SK-N-MC (cell line): ENCODE data around the gene RPF1.
"Not testable (repeated sequence)": the region's sequence is repeated elsewhere in the genome, so short reads cannot be mapped to it uniquely, and the experiment has no call there.

Experiments
- DNase-seq: peaks from one replicate; pipeline ENCODE4 v3.0.0-alpha.2; 2011; ENCODE audit warnings: low read depth, low spot score
- H3K27ac ChIP-seq: fragments of 200-600 bp; sonication (generic); 2 replicates; pipeline ENCODE4 v1.5.1; 2016; ENCODE audit warnings: mixed run types
- H3K36me3 ChIP-seq: fragments of 200-600 bp; sonication (generic); 2 replicates; pipeline ENCODE4 v1.6.1; 2017; ENCODE audit warnings: antibody characterized with exemption, low read length, mixed read lengths; ENCODE audit not compliant: insufficient read depth
- H3K4me3 ChIP-seq: fragments of 200-600 bp; sonication (generic); 2 replicates; pipeline ENCODE4 v1.5.1; 2016
- H3K9ac ChIP-seq: fragments of 200-600 bp; sonication (generic); 2 replicates; pipeline ENCODE4 v1.8.0; 2017; ENCODE audit warnings: mixed run types, mixed read lengths; ENCODE audit not compliant: insufficient read length
- H3K9me3 ChIP-seq: fragments of 200-600 bp; sonication (generic); 2 replicates; pipeline ENCODE4 v1.6.1; 2017; ENCODE audit warnings: low read depth, mild to moderate bottlenecking, antibody characterized with exemption, low read length, moderate library complexity, mixed read lengths
- EZH2 ChIP-seq: fragments of 200-600 bp; sonication (generic); IDR thresholded peaks from one replicate; pipeline ENCODE4 v1.6.1; 2017; ENCODE audit warnings: antibody characterized with exemption
- FOXP2 ChIP-seq: optimal IDR thresholded peaks from 2 replicates; pipeline ENCODE3; 2011; ENCODE audit warnings: mild to moderate bottlenecking, moderate library complexity; ENCODE audit not compliant: insufficient read depth; ENCODE audit errors: extremely low read length, control extremely low read depth
- POLR2AphosphoS5 ChIP-seq: IDR thresholded peaks from 2 replicates; pipeline ENCODE4 v1.6.1; 2012; ENCODE audit warnings: mild to moderate bottlenecking, low read depth, low read length, borderline replicate concordance

The RPF1 gene

DNA sequence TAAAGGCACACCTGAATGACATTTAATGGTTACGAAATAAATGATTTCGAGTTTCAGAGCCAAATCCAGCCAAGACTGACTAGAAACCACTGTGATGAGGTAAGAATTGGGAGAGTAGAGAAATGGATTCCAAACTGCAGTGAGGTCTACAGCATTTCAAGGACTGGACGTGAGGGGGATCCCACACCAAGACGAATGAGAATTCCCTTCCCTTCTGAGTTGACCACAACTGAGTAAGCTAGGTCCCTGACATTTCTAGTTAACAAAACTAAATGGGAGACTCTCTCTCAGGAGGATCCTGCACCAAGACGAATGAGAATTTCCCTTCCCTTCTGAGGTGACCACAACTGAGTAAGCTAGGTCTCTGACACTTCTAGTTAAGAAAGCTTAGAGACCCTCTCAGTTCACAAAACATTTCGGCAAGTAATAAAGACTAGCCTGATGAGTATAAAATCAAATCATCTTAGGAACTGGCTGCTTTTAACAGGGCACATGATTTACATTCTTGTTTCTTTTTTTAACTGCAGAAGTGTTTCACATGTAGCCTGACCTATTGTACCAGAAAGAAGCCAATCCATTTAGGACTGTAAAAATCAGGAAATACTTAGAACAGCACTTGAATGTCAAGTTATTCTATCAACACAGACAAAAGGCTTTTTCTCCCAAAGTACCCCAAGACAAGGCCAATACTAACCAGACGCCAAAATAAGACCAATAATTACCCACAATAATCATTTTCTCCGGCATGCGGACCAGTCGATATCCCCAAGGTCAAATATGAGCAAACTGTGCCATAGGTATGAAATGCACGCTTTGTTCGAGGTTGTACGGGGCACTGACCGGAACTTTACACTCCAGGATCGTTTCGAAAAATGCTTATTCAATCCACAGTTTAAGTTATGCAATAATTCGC lies 25.8 kb downstream of the RPF1 start:
- Histone ChIP-seq H3K9me3 (no peaks in the 10 kb centered on the region), H3K4me3 (peak overlapping the region; percentile 87), H3K27ac (0 out of 2 replicates have a peak overlapping the region, but pooled peaks have one; percentile 6), H3K9ac (peak overlapping the region; percentile 92), H3K36me3 (peaks cover 25% of the 10 kb centered on the region)
- no peak for DNase-seq
- TF ChIP-seq FOXP2, result no peak
- TF ChIP-seq POLR2AphosphoS5, result no peak

DNA sequence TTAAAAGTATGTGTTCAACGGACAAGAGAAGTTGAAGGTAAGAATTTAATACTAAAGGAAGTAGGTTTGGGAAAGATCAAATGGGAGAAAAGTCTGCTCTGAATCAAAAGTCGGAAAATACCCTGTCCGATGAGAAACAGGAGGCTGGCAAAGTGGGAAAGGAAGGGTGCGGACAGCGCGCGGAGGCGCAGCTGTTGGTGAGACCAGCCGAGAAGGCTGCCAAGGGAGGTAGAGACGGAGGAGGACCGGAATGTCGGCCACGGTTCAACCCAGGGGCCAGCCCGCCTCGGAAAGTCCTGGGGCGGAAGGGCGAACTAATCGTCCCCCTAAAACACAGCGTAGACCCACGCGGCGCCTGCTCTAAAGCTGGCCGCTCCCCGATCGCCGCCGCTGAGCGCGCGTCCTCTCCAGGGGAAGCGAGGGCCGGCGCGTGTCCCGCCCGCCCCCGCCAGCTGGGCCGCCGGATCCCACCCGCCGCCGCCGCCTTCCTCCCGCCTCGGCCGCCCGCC lies 26.5 kb downstream of the RPF1 start:
- peaks cover 18% of the 10 kb centered on the region for H3K36me3 ChIP-seq
- no peak overlapping the region for H3K27ac ChIP-seq
- H3K4me3 ChIP-seq, result peak overlapping the region; percentile 87
- H3K9me3 ChIP-seq, result no peaks in the 10 kb centered on the region
- peak overlapping the region; percentile 92 for H3K9ac ChIP-seq
- TF ChIP-seq EZH2 (no peak), FOXP2 (no peak), POLR2AphosphoS5 (no peak)
- no peak for DNase-seq

DNA sequence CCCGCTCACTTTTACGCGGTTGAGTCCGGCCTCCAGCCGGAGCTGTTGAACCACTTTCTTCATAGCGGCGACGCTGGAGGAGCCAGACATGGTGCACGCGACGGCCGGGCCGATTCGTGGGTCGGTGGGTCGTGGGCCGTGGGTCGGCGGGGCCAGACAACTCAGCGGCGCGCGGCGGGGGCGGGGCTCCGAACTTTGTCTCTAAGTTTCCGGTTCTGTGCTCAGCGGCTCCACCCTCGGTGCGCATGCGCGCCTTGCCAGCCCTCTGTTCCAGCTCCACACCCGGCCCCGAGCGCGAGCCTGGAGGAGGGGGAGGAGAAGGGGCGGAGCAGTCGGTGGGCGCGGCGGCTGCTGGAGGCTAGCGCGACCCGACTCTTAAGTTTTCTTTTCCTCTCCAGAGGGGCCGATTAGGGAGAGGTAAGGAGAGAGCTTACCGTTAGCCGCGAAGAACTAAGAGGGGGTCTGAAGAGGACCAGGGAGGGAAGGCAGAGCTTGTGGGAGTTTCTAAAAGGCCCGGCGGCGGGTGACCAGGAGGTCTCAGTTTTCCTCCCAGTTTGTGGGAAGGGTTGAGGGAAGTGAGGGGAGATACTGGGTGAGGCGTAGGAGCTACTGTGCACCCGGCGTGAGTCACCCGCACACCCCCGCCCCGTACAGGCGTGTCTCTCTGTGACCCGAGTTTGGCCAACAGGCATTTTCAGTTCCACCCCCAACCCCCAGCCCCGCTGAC lies 27.1 kb downstream of the RPF1 start, which contains the start of the genes GNG5 and SPATA1:
GNG5 (minus strand) TSS at position 580 of the 727 bp plus-strand sequence; CDS start at position 90, 490 bp downstream.
SPATA1 (plus strand) TSS at position 385 of the 727 bp plus-strand sequence. CDS start 9,974 bp downstream, outside the sequence.
- DNase-seq, result peak; percentile 47
- peak within 1 kb of the TSS; percentile 92 for H3K9ac ChIP-seq
- H3K27ac ChIP-seq, result no peak within 1 kb of the TSS
- peak within 1 kb of the TSS; percentile 87 for H3K4me3 ChIP-seq
- H3K36me3 ChIP-seq, result peaks cover 12% of the 10 kb centered on the region
- no peaks in the 10 kb centered on the region for H3K9me3 ChIP-seq
- peak; percentile 81 for TF ChIP-seq POLR2AphosphoS5
- TF ChIP-seq EZH2, result no peak

DNA sequence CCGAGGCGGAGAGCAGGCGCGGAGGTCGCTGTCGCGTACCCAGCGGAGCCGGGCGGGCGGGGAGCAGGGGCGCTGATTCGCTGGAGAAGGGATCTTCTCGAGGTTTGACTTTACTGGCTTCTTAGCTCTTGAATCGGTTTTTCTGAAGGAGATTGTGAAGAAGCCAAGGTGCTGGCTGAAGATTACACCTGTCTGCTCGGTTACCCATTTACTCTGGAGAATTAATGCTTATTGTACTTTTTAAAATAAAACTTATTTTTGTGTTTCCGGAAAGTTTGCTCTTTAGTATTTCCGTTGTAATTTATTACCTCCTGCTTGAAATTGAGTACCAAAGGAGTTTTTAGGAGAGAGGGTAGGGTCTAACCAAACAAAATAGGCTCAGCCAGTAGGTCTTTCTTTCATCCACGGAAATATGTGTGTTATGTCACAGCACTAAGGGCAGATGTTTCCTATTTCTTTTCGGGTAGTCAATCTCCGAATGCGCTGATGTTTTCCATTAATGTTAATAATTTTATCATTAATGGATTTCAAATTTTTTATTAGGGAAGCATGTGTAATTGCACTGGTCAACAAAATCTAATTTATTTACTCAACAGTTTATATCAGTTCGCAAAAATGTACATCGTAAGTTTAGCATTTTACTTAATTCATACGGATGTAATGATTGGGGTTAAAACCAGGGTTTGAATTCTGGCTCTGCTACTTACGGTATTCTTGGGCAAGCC lies 27.8 kb downstream of the RPF1 start:
- Histone ChIP-seq H3K27ac (no peak overlapping the region), H3K9me3 (no peaks in the 10 kb centered on the region), H3K4me3 (peak overlapping the region; percentile 87), H3K36me3 (peaks cover 5% of the 10 kb centered on the region; the same call in 1 of the 2 replicates), H3K9ac (peak overlapping the region; percentile 78)
- TF ChIP-seq POLR2AphosphoS5, result no peak
- TF ChIP-seq EZH2, result no peak
- no peak for TF ChIP-seq FOXP2
- DNase-seq, result no peak

DNA sequence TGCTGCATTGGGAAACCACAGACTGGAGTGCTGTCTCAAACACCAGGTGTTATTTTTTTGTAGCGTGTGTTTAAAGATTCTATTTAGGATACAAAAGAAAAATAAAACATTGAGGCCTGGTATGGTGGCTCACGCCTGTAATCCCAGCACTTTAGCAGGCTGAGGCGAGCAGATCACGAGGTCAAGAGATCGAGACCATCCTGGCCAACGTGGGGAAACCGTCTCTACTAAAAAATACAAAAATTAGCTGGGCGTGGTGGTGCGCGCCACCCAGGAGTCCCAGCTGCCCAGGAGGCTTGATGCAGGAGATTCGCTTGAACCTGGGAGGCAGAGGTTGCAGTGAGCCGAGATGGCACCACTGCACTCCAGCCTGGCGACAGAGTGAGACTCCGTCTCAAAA lies 28.8 kb downstream of the RPF1 start:
- not testable (repeated sequence) for H3K9ac ChIP-seq, H3K9me3 ChIP-seq, H3K36me3 ChIP-seq, H3K4me3 ChIP-seq, DNase-seq, H3K27ac ChIP-seq

DNA sequence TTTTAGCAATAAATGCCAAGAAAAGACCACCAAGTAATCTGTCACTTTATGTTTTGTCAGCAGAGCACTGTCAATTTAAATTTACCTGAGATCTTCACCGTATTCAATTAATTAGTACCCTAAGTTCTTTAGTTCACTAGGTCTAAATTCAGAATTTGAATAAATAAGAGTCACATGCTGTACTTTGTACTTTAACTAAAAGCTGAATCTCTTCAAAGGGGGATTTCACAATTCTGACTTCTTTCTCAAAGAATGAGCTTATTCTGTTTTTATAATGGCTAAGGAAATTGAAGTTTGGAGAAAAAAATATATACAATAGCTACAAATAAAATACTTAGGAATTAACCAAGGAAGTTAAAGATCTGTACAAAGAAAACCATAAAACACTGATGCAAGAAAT lies 29.4 kb downstream of the RPF1 start:
- no peak for DNase-seq
- Histone ChIP-seq H3K36me3 (no peaks in the 10 kb centered on the region), H3K9ac (no peak overlapping the region), H3K4me3 (no peak overlapping the region), H3K27ac (no peak overlapping the region), H3K9me3 (no peaks in the 10 kb centered on the region)
- TF ChIP-seq POLR2AphosphoS5 (no peak), FOXP2 (no peak), EZH2 (no peak)

DNA sequence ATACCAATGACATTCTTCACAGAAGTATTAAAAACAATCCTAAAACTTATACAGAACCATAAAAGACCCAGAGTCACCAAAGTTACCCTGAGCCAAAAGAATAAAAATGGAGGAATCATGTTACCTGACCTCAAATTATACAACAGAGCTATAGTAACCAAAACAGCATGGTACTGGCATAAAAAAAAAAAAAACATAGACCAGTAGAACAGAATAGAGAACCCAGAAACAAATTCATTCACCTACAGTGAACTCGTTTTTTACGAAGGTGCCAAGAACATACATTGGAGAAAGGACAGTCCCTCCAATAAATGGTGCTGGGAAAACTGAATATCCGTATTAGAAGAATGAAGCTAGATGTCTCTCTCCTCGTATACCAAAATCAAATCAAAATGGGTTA lies 30.0 kb downstream of the RPF1 start:
- TF ChIP-seq FOXP2 (no peak), EZH2 (no peak), POLR2AphosphoS5 (no peak)

DNA sequence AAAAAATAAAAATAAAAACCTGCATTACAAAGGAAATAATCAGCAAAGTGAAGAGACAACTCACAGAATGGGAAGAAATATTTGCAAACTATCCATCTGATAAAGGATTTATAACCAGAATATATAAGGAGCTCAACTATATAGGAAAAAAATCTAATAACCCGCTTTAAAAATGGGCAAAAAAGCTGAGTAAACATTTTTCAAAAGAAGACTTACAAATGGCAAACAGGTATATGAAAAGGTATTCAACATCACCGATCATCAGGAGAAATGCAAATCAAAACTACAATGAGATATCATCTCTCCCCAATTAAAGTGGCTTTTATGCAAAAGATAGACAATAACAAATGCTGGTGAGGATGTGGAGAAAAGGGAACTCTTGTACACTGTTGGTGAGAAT lies 31.1 kb downstream of the RPF1 start:
- no peaks in the 10 kb centered on the region for H3K9me3 ChIP-seq
- H3K4me3 ChIP-seq, result no peak overlapping the region
- no peak for DNase-seq
- H3K27ac ChIP-seq, result no peak overlapping the region
- no peaks in the 10 kb centered on the region for H3K36me3 ChIP-seq
- H3K9ac ChIP-seq, result no peak overlapping the region
- TF ChIP-seq POLR2AphosphoS5, result no peak
- no peak for TF ChIP-seq EZH2
- no peak for TF ChIP-seq FOXP2

More for the DNA sequence above, 30.0 kb downstream of the RPF1 start:
- DNase-seq, result no peak
- H3K9ac ChIP-seq, result no peak overlapping the region
- H3K4me3 ChIP-seq, result no peak overlapping the region
- no peaks in the 10 kb centered on the region for H3K9me3 ChIP-seq
- H3K27ac ChIP-seq, result no peak overlapping the region
- no peaks in the 10 kb centered on the region for H3K36me3 ChIP-seq
